Right atrium auricular region (tissue), 2 donors: Measurements from ENCODE around the gene VAV1. TPM values are rescaled to one million over a fixed set of nuclear protein-coding genes. Genes with fewer than 3 reads are reported as not detected.
"Not testable (repeated sequence)": the region's sequence is repeated elsewhere in the genome, so short reads cannot be mapped to it uniquely, and the experiment has no call there.

Source experiments
- DNase-seq: peaks from one replicate; pipeline ENCODE4 v3.0.0-alpha.2; 2019; ENCODE audit warnings: low spot score
- H3K27ac ChIP-seq, 2 donors: fragments of 200-600 bp; sonication (generic); 1 replicate in 1 of 2; 2 replicates in 1 of 2; pipeline ENCODE4 v1.5.1; 2016 to 2019
- H3K27me3 ChIP-seq, 2 donors: fragments of 200-600 bp; sonication (generic); one replicate each; pipeline versions ENCODE4 v1.5.1 to v1.6.0; 2017 to 2019
- H3K36me3 ChIP-seq: fragments of 200-600 bp; sonication (generic); one replicate; pipeline ENCODE4 v1.5.1; 2016
- H3K4me1 ChIP-seq, 2 donors: fragments of 200-600 bp; sonication (generic); one replicate each; pipeline versions ENCODE4 v1.5.1 to v1.6.0; 2017 to 2019
- H3K4me3 ChIP-seq, 2 donors: fragments of 200-600 bp; sonication (generic); 1 replicate in 1 of 2; 2 replicates in 1 of 2; pipeline ENCODE4 v1.5.1; 2017 to 2019; ENCODE audit warnings: mild to moderate bottlenecking in 1 of 2, moderate library complexity in 1 of 2
- H3K9me3 ChIP-seq, 2 donors: fragments of 200-600 bp; sonication (generic); one replicate each; pipeline ENCODE4 v1.5.1; 2019
- CTCF ChIP-seq, 2 donors: fragments of 200-600 bp; sonication (generic); IDR thresholded peaks; one replicate each; pipeline ENCODE4 v1.5.1; 2019; ENCODE audit warnings: antibody characterized with exemption in 2 of 2
- total RNA-seq, 2 donors: library from RNA; depleted of rRNA; stranded (reverse); fragments of >200 nt; gene quantifications; one replicate each; pipeline ENCODE4 v1.1.0, GENCODE V29; 2016

VAV1 gene
- total RNA-seq, 2 donors from 2014 or later, result 0.52 to 1.4 TPM

- no peak overlapping the region for H3K4me3 ChIP-seq
- no peaks in the 10 kb centered on the region for H3K9me3 ChIP-seq
- DNase-seq, result no peak
- TF ChIP-seq CTCF (IDR thresholded peaks at IDR 0.05), result no peak
- H3K4me1 ChIP-seq, result no peaks in the 10 kb centered on the region
- H3K36me3 ChIP-seq, result no peaks in the 10 kb centered on the region
- no peaks in the 10 kb centered on the region for H3K27me3 ChIP-seq
- no peak overlapping the region for H3K27ac ChIP-seq
Observed at GRCh38 chr19:6828698-6829633, 56.5 kb downstream of the VAV1 start.

DNA sequence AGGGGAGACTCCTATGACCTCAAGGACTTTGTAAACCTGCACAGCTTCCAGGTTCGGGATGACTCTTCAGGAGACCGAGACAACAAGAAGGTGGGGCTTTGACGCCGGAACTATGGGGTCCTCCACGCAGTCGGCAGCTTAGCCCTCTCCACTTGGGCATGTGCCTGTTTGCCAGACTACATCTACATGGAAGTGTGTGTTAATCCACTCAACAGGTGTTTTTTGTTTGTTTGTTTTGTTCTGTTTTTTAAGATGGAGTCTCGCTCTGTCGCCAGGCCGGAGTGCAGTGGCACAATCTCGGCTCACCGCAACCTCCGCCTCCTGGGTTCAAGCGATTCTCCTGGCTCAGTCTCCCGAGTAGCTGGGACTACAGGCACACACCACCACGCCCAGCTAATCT, 57.3 kb downstream of the VAV1 start:
- DNase-seq, H3K27ac ChIP-seq, H3K36me3 ChIP-seq, H3K27me3 ChIP-seq, H3K4me1 ChIP-seq, H3K9me3 ChIP-seq, H3K4me3 ChIP-seq: not testable (repeated sequence)

DNA sequence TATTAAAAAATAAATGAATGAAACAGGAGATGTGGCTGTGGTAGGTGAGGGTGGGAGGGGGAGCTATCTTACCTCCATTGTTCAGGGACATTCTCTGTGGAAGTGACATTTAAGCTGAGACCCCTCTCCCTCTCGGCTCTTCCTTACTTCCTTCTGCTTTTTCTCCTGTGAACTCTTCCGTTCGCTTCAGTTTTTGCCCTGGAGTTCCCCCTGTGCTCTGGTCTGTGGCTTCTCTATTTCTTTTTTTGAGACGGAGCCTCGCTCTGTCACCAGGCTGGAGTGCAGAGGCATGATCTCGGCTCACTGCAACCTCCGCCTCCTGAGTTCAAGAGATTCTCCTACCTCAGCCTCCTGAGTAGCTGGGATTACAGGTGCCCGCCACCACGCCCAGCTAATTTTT, 58.6 kb downstream of the VAV1 start:
- H3K4me1 ChIP-seq, H3K9me3 ChIP-seq, H3K36me3 ChIP-seq, H3K4me3 ChIP-seq, H3K27me3 ChIP-seq, DNase-seq, H3K27ac ChIP-seq: not testable (repeated sequence)

GRCh38 chr19:6832412-6832811, 59.9 kb downstream of the VAV1 start:
- no peak for DNase-seq
- no peaks in the 10 kb centered on the region for H3K36me3 ChIP-seq
- no peaks in the 10 kb centered on the region for H3K9me3 ChIP-seq
- no peaks in the 10 kb centered on the region for H3K4me1 ChIP-seq
- H3K27ac ChIP-seq, result no peak overlapping the region
- no peak overlapping the region for H3K4me3 ChIP-seq
- H3K27me3 ChIP-seq, result no peaks in the 10 kb centered on the region
- TF ChIP-seq CTCF (IDR thresholded peaks at IDR 0.05), result no peak

GRCh38 chr19:6833166-6833790, 60.8 kb downstream of the VAV1 start:
- Histone ChIP-seq H3K27ac (no peak overlapping the region), H3K4me3 (no peak overlapping the region), H3K4me1 (no peaks in the 10 kb centered on the region), H3K9me3 (no peaks in the 10 kb centered on the region), H3K36me3 (no peaks in the 10 kb centered on the region), H3K27me3 (no peaks in the 10 kb centered on the region)
- TF ChIP-seq CTCF (IDR thresholded peaks at IDR 0.05), result no peak
- no peak for DNase-seq

- no peak overlapping the region for H3K27ac ChIP-seq
- no peak for TF ChIP-seq CTCF (IDR thresholded peaks at IDR 0.05)
- no peak for DNase-seq
- no peaks in the 10 kb centered on the region for H3K4me1 ChIP-seq
- no peak overlapping the region for H3K4me3 ChIP-seq
- no peaks in the 10 kb centered on the region for H3K36me3 ChIP-seq
- no peaks in the 10 kb centered on the region for H3K27me3 ChIP-seq
- H3K9me3 ChIP-seq, result no peaks in the 10 kb centered on the region
Observed at GRCh38 chr19:6834433-6834832, 61.9 kb downstream of the VAV1 start.
